K562 (cell line): ENCODE results near the gene IQCC. TPM values are rescaled to one million over a fixed set of nuclear protein-coding genes. Genes with fewer than 3 reads are reported as not detected.

Source experiments
- ATAC-seq: fragments of 200-7000 bp; cut with Tn5 transposase; 3 replicates; pipeline ENCODE4 v1.9.1; 2020; ENCODE audit warnings: moderate library complexity
- BruUV-seq: library from RNA; stranded (reverse); fragments of 400-500 nt; replicated peaks from 2 replicates; lab custom pipeline; 2021; lab: Mats Ljungman, UMichigan
- CTCF ChIA-PET: fragments of 300-600 bp; formaldehyde crosslinking; extraction: SDS; loops from one replicate; lab custom pipeline; 2021; ENCODE audit warnings: low intra/inter-chr PET ratio; lab: Yijun Ruan, JAX
- POLR2A ChIA-PET: fragments of 300-600, 350-650 bp; sonication (Branson Sonifier 250); formaldehyde crosslinking; extraction: SDS; loops from one replicate; lab custom pipeline; 2021; ENCODE audit warnings: antibody characterized with exemption, inconsistent platforms; lab: Yijun Ruan, JAX
- DNase-seq, 4 experiments: peaks; one replicate each; pipeline versions ENCODE4 v3.0.0 to v3.0.0-alpha.2; 2011 to 2018; ENCODE audit warnings: low spot score in 3 of 4, mixed read lengths in 3 of 4; ENCODE audit errors: extremely low read depth in 1 of 4
- FAIRE-seq: peaks from 2 replicates; lab custom pipeline; 2011; peaks lifted over from hg19 to GRCh38; lab: Jason Lieb, UNC
- H2AFZ ChIP-seq: 2 replicates; pipeline ENCODE4 v1.6.0; 2011; ENCODE audit warnings: low read depth, low read length, control low read depth, inconsistent platforms
- H3K27ac ChIP-seq: fragments of 200-600 bp; 3 replicates; pipeline ENCODE4 v1.8.0; 2011; ENCODE audit warnings: low read depth, mild to moderate bottlenecking, control low read depth, inconsistent platforms, low read length, moderate library complexity, mixed read lengths; ENCODE audit errors: extremely low read depth
- H3K27me3 ChIP-seq, 2 experiments: fragments of 300-600 bp in 1 of 2; 2 replicates in 1 of 2; 3 replicates in 1 of 2; pipeline versions ENCODE4 v1.6.0 to v1.8.0; 2011; ENCODE audit warnings: inconsistent platforms in 2 of 2, low read length in 2 of 2, mild to moderate bottlenecking in 1 of 2, mixed read lengths in 1 of 2, moderate library complexity in 1 of 2; ENCODE audit not compliant: control insufficient read depth in 2 of 2, insufficient read depth in 2 of 2
- H3K36me3 ChIP-seq: fragments of 300-600 bp; 3 replicates; pipeline ENCODE4 v1.8.0; 2011; ENCODE audit warnings: mild to moderate bottlenecking, low read length, inconsistent platforms; ENCODE audit not compliant: control insufficient read depth, insufficient read depth
- H3K4me1 ChIP-seq, 2 experiments: fragments of 200-600 bp in 1 of 2; replicated peaks in 1 of 2; 2 replicates in 1 of 2; 3 replicates in 1 of 2; pipeline versions ENCODE4 v1.5.1 to v1.8.0; 2011; ENCODE audit warnings: inconsistent platforms in 2 of 2, low read length in 2 of 2, mild to moderate bottlenecking in 1 of 2, mixed read lengths in 1 of 2, moderate library complexity in 1 of 2; ENCODE audit not compliant: control insufficient read depth in 2 of 2, insufficient read depth in 2 of 2
- H3K4me2 ChIP-seq: 2 replicates; pipeline ENCODE4 v1.6.1; 2011; ENCODE audit warnings: low read length, control low read depth, inconsistent platforms, mixed read lengths; ENCODE audit not compliant: insufficient read depth
- H3K4me3 ChIP-seq: fragments of 200-600 bp; sonication (generic), shearing (Covaris generic); 2 replicates; pipeline ENCODE4 v1.5.1; 2016; ENCODE audit warnings: control low read depth, inconsistent platforms
- H3K79me2 ChIP-seq: fragments of 200-600 bp; 3 replicates; pipeline ENCODE4 v1.8.0; 2011; ENCODE audit warnings: low read length, inconsistent platforms; ENCODE audit not compliant: control insufficient read depth, insufficient read depth
- H3K9ac ChIP-seq, 2 experiments: 2 replicates each; pipeline versions ENCODE4 v1.6.0 to v1.6.1; 2011; ENCODE audit warnings: low read depth in 2 of 2, low read length in 2 of 2, control low read depth in 1 of 2, inconsistent platforms in 1 of 2, mild to moderate bottlenecking in 1 of 2, mixed read lengths in 1 of 2; ENCODE audit not compliant: insufficient read depth in 1 of 2
- H3K9me1 ChIP-seq: one replicate; pipeline ENCODE4 v1.6.0; 2011; ENCODE audit warnings: inconsistent platforms, mild to moderate bottlenecking, low read length, moderate library complexity; ENCODE audit not compliant: control insufficient read depth, insufficient read depth
- H3K9me3 ChIP-seq: replicated peaks from 2 replicates; pipeline ENCODE4 v1.5.1; 2011; ENCODE audit warnings: low read depth, low read length, inconsistent platforms; ENCODE audit not compliant: control insufficient read depth, insufficient read depth
- H4K20me1 ChIP-seq: replicated peaks from 2 replicates; pipeline ENCODE4 v1.6.1; 2011; ENCODE audit warnings: low read length, inconsistent platforms, mixed read lengths; ENCODE audit not compliant: control insufficient read depth, insufficient read depth
- CBFA2T3 ChIP-seq: fragments of 450-650 bp; IDR thresholded peaks from 2 replicates; pipeline ENCODE4 v1.6.1; 2017
- CBFB ChIP-seq: sonication (generic); formaldehyde crosslinking; IDR thresholded peaks from 2 replicates; pipeline ENCODE4 v1.4.0; 2020; ENCODE audit warnings: mild to moderate bottlenecking, missing genetic modification reagents
- L3MBTL2 ChIP-seq: fragments of 450-650 bp; IDR thresholded peaks from 2 replicates; pipeline ENCODE4 v1.6.1; 2016; ENCODE audit warnings: mild to moderate bottlenecking, moderate library complexity
- MED1 ChIP-seq: sonication (generic); formaldehyde crosslinking; IDR thresholded peaks from 2 replicates; pipeline ENCODE4 v1.8.1; 2023; ENCODE audit warnings: missing genetic modification reagents, borderline replicate concordance
- NFYB ChIP-seq: IDR thresholded peaks from 2 replicates; pipeline ENCODE4 v1.6.1; 2011; ENCODE audit warnings: mild to moderate bottlenecking, moderate library complexity; ENCODE audit not compliant: insufficient read length; ENCODE audit errors: extremely low read depth
- PTBP1 ChIP-seq: fragments of 200-400 bp; formaldehyde crosslinking; IDR thresholded peaks from 2 replicates; pipeline ENCODE4 v1.6.1; 2017; ENCODE audit warnings: low read depth, low read length
- USF2 ChIP-seq: sonication (generic); formaldehyde crosslinking; IDR thresholded peaks from 2 replicates; pipeline ENCODE4 v1.5.0; 2020; ENCODE audit warnings: missing genetic modification reagents
- ZNF77 ChIP-seq: fragments of 250-450 bp; sonication (Bioruptor Pico); IDR thresholded peaks from 2 replicates; pipeline ENCODE4 v1.5.0; 2020
- ZNF830 ChIP-seq: fragments of 250-450 bp; sonication (Bioruptor Pico); IDR thresholded peaks from 2 replicates; pipeline ENCODE4 v1.5.0; 2021; ENCODE audit warnings: mild to moderate bottlenecking
- WGBS: fragments of 100-300 bp; shearing (Covaris generic); methylation state at CpG from one replicate; pipeline ENCODE4 v1.1.6; 2016; ENCODE audit warnings: low coverage, mixed read lengths; ENCODE audit not compliant: insufficient coverage; ENCODE audit errors: missing lambda C conversion rate; 5-methylcytosine and 5-hydroxymethylcytosine counted together
- in situ Hi-C: fragments of 300-500 bp; cut with MboI; formaldehyde crosslinking; loops from 4 replicates; pipeline ENCODE4 v1.15.0; 2018; ENCODE audit warnings: inconsistent platforms, mixed read lengths
- intact Hi-C: fragments of 100-400 bp; cut with micrococcal nuclease; formaldehyde crosslinking; loops from 2 replicates; pipeline ENCODE4 v1.14.2; 2022
- polyA plus RNA-seq, 8 experiments: library from polyadenylated mRNA; depleted of rRNA in 4 of 8; stranded (reverse) in 5 of 8; unstranded in 3 of 8; fragments of >200 nt; fragmentation: Nextera tagmentation in 2 of 8; fragmentation: Illumina TruSeq in 1 of 8; extraction: Ambion mirVana in 2 of 8; extraction: Trizol in 1 of 8; gene quantifications; 2 replicates each; pipeline versions ENCODE4 v1.2.1 to v1.2.3, GENCODE V29; 2011 to 2014; ENCODE audit warnings: inconsistent platforms in 1 of 8, missing spikeins in 1 of 8
- total RNA-seq, 7 experiments: library from RNA; depleted of rRNA in 6 of 7; stranded (reverse); fragments of >200 nt in 6 of 7; fragmentation: Illumina TruSeq in 2 of 7; extraction: Trizol in 2 of 7; gene quantifications; 2 replicates each; pipeline versions ENCODE4 v1.2.1 to v1.2.3, GENCODE V29; 2011 to 2021; ENCODE audit warnings: low replicate concordance in 1 of 7

Gene IQCC
- total and polyA plus RNA-seq, 9 of the 15 experiments (the other 6 are each of a cell fraction or from before 2014, with no cell fraction given): 8.1 to 16.5 (median 10.7) TPM

- TF ChIP-seq USF2 (CRISPR knock-in tag) (no peak), ZNF77 (no peak), NFYB (no peak), MED1 (CRISPR knock-in tag) (no peak)
These were observed 41.4 kb downstream of the IQCC start, which contains the start of gene FAM167B (continued) for GRCh38 chr1:32246888-32247273.

GRCh38 chr1:32247452-32247851 is 42.0 kb downstream of the IQCC start:
- DNase-seq: no peak
- ChIA-PET CTCF (interaction anchor here (1.4 kb wide), 1 partner anchor 31 kb away, joined by 8 read pairs; no protein-coding TSS in a partner anchor), POLR2A (interaction anchor here (0.8 to 1.9 kb wide), 10 partner anchors 8 to 90 kb away, joined by 3 to 9 read pairs (median 4); partner anchors contain the start of gene IQCC)
- Histone ChIP-seq H3K4me3 (no peak overlapping the region), H3K9ac (peak overlapping the region in 1 of 2 experiments; percentile 49; a peak in 2 of 4 replicates), H3K79me2 (no peaks in the 10 kb centered on the region), H3K27me3 (no peaks in the 10 kb centered on the region), H3K9me1 (no peaks in the 10 kb centered on the region), H4K20me1 (no peaks in the 10 kb centered on the region), H3K36me3 (no peaks in the 10 kb centered on the region), H2AFZ (peak overlapping the region; percentile 99), H3K27ac (no peak overlapping the region), H3K4me2 (no peak overlapping the region), H3K9me3 (no peaks in the 10 kb centered on the region), H3K4me1 (peaks cover 29 to 33% of the 10 kb centered on the region in 2 experiments; a peak in 4 of 5 replicates)
- BruUV-seq: no TSS peak
- ATAC-seq: 0 out of 3 replicates have a peak, but pooled peaks have one; percentile 2
- no peak for FAIRE-seq
- in situ Hi-C loops (no loop called here), intact Hi-C loops (loop anchor here (5.0 kb wide), 1 partner anchor 40 kb away; the partner anchor contains the start of genes DCDC2B and IQCC)
- TF ChIP-seq L3MBTL2 (no peak), CBFB (CRISPR knock-in tag) (0 out of 2 replicates have a peak, but pooled peaks have one; percentile 24), CBFA2T3 (peak; percentile 34; the same call in 1 of the 2 replicates), ZNF830 (CRISPR knock-in tag) (0 out of 2 replicates have a peak, but pooled peaks have one; percentile 38), PTBP1 (0 out of 2 replicates have a peak, but pooled peaks have one; percentile 26)
- WGBS: 66% methylated on average over 12 of the region's 12 CpGs
